ENCODE results near the gene ZBTB46. TPM values are rescaled to one million over a fixed set of nuclear protein-coding genes. Genes with fewer than 3 reads are reported as not detected.

ZBTB46 gene
- total RNA-seq (10 to 100 TPM in 1 of 2 donors, 1 to 10 TPM in 1; 8.2 to 12.1 TPM), polyA plus RNA-seq (1 to 10 TPM in 1 of 2 donors, under 1 TPM in 1; 0.79 to 1.2 TPM)

- Histone ChIP-seq H3K4me1 (ENCODE audit: control insufficient read depth in 4 of 4, insufficient read depth in 4 of 4, low read length in 3 of 4) (peaks cover 4 to 24% (median 8%) of the 10 kb centered on the region in 4 donors), H3K36me3 (ENCODE audit: control insufficient read depth in 4 of 4, insufficient read depth in 3 of 4, low read depth in 1 of 4, low read length in 3 of 4) (no peaks in the 10 kb centered on the region), H3K9ac (ENCODE audit: low read depth in 1 of 2, low read length in 2 of 2) (no peak within 1 kb of the TSS), H3K4me3 (ENCODE audit: low read depth in 1 of 3, low read length in 3 of 3) (peak within 1 kb of the TSS; percentile 5 to 75 (median 32)), H3K9me3 (ENCODE audit: control insufficient read depth in 4 of 4, low read length in 3 of 4) (no peaks in the 10 kb centered on the region), H3K27me3 (ENCODE audit: control insufficient read depth in 4 of 4, insufficient read depth in 4 of 4, low read length in 3 of 4) (no peaks in the 10 kb centered on the region), H3K27ac (ENCODE audit: low read depth in 1 of 2, low read length in 2 of 2) (peak within 1 kb of the TSS; percentile 54 to 57)
- TF ChIP-seq RAD21 (IDR thresholded peaks at IDR 0.05) (no peak), HNF4G (IDR thresholded peaks at IDR 0.05) (no peak)
- peak; percentile 68 for DNase-seq (ENCODE audit: low spot score)
- WGBS, result under 1% methylated on average over 143 of the region's 147 CpGs
Measured at GRCh38 chr20:63830841-63831588, at the start of gene ZBTB46. Gene ZBTB46, minus strand, starts transcription at chr20:63831264. Its CDS starts 40,507 bp downstream, at chr20:63790757.

DNA sequence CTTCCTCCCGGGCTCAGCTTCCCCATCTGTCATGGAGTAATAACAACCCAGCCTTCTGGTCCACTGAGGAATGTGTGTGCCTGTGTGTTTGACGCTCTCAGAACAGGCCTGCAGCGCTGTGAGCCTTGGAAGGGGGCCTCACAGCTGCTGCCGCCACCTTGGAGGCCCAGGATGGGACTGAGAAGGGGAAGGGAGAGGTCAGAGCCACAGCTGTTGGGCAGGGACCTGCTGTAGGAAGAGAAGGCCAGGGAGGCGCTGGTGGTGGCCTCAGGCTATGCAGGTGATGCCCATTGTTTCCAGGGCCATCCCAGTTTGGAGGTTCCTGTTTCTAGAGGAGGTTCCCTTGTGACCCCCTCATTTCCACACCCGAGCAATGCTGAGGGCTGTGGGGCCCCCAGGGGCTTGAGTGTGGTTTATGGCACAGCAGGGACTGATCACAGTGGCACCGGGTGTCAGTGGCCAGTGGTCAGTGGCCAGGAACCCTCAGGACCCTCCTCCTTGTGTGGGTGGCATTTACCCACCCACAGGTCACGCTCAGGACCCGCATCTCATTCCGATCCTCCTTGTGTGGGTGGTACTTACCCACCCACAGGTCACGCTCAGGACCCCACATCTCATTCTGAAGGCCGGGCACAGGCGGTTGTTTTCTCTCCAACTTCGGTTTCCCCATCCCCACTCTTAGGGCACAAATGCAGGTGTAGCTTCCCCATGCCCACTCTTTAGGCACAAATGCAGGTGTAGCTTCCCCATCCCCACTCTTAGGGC lies 48.0 kb upstream of the ZBTB46 start:
- H3K9me3 ChIP-seq (ENCODE audit: control insufficient read depth in 4 of 4, low read length in 3 of 4), result no peaks in the 10 kb centered on the region
- H3K36me3 ChIP-seq (ENCODE audit: control insufficient read depth in 4 of 4, insufficient read depth in 3 of 4, low read depth in 1 of 4, low read length in 3 of 4), result peaks cover 14 to 67% (median 23%) of the 10 kb centered on the region in 4 donors
- no peak overlapping the region for H3K4me3 ChIP-seq (ENCODE audit: low read depth in 1 of 3, low read length in 3 of 3)
- no peak for DNase-seq (ENCODE audit: low spot score)
- no peak overlapping the region for H3K27ac ChIP-seq (ENCODE audit: low read depth in 1 of 2, low read length in 2 of 2)
- H3K27me3 ChIP-seq (ENCODE audit: control insufficient read depth in 4 of 4, insufficient read depth in 4 of 4, low read length in 3 of 4), result no peaks in the 10 kb centered on the region
- peaks cover 3 to 12% (median 6%) of the 10 kb centered on the region in 4 donors for H3K4me1 ChIP-seq (ENCODE audit: control insufficient read depth in 4 of 4, insufficient read depth in 4 of 4, low read length in 3 of 4)
- no peak overlapping the region for H3K9ac ChIP-seq (ENCODE audit: low read depth in 1 of 2, low read length in 2 of 2)
- TF ChIP-seq GABPA (IDR thresholded peaks at IDR 0.05 in 1 of 2, conservative IDR thresholded peaks at IDR 0.05 in 1 of 2) (no peak), SP1 (IDR thresholded peaks at IDR 0.05) (no peak), RXRA (IDR thresholded peaks at IDR 0.05) (no peak), NR2F2 (IDR thresholded peaks at IDR 0.05) (no peak), YY1 (IDR thresholded peaks at IDR 0.05) (no peak), FOXA2 (IDR thresholded peaks at IDR 0.05) (no peak), TAF1 (conservative IDR thresholded peaks at IDR 0.05) (no peak), HNF4A (conservative IDR thresholded peaks at IDR 0.05) (no peak), EGR1 (IDR thresholded peaks at IDR 0.05; ENCODE audit: low read depth in 2 of 2) (no peak)
- TF ChIP-seq, protein P1, sequence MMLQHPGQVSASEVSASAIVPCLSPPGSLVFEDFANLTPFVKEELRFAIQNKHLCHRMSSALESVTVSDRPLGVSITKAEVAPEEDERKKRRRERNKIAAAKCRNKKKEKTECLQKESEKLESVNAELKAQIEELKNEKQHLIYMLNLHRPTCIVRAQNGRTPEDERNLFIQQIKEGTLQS (IDR thresholded peaks at IDR 0.05), result no peak
- TF ChIP-seq, protein P2, sequence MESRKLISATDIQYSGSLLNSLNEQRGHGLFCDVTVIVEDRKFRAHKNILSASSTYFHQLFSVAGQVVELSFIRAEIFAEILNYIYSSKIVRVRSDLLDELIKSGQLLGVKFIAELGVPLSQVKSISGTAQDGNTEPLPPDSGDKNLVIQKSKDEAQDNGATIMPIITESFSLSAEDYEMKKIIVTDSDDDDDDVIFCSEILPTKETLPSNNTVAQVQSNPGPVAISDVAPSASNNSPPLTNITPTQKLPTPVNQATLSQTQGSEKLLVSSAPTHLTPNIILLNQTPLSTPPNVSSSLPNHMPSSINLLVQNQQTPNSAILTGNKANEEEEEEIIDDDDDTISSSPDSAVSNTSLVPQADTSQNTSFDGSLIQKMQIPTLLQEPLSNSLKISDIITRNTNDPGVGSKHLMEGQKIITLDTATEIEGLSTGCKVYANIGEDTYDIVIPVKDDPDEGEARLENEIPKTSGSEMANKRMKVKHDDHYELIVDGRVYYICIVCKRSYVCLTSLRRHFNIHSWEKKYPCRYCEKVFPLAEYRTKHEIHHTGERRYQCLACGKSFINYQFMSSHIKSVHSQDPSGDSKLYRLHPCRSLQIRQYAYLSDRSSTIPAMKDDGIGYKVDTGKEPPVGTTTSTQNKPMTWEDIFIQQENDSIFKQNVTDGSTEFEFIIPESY (IDR thresholded peaks at IDR 0.05), result no peak
- TF ChIP-seq, protein P3, sequence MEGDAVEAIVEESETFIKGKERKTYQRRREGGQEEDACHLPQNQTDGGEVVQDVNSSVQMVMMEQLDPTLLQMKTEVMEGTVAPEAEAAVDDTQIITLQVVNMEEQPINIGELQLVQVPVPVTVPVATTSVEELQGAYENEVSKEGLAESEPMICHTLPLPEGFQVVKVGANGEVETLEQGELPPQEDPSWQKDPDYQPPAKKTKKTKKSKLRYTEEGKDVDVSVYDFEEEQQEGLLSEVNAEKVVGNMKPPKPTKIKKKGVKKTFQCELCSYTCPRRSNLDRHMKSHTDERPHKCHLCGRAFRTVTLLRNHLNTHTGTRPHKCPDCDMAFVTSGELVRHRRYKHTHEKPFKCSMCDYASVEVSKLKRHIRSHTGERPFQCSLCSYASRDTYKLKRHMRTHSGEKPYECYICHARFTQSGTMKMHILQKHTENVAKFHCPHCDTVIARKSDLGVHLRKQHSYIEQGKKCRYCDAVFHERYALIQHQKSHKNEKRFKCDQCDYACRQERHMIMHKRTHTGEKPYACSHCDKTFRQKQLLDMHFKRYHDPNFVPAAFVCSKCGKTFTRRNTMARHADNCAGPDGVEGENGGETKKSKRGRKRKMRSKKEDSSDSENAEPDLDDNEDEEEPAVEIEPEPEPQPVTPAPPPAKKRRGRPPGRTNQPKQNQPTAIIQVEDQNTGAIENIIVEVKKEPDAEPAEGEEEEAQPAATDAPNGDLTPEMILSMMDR (IDR thresholded peaks at IDR 0.05; ENCODE audit: low read depth, low read length, missing input control), result no peak
- 95% methylated on average over 14 of the region's 14 CpGs for WGBS
